ENCODE results near the gene CHSY1. TPM values are rescaled to one million over a fixed set of nuclear protein-coding genes. Genes with fewer than 3 reads are reported as not detected.

CHSY1 gene
- total RNA-seq, 4 donors from 2014 or later = 16.9 to 85.3 (median 39.4) TPM

GRCh38 chr15:101210058-101210457 is 41.8 kb downstream of the CHSY1 start:
- ATAC-seq (ENCODE audit: low FRiP score) = no peak
- no peak for TF ChIP-seq CTCF (IDR thresholded peaks at IDR 0.05)
- no peak for DNase-seq (ENCODE audit: low spot score)

GRCh38 chr15:101209285-101209845 is 42.5 kb downstream of the CHSY1 start:
- ATAC-seq (ENCODE audit: low FRiP score) (no peak), DNase-seq (ENCODE audit: low spot score) (no peak)
- no peak for TF ChIP-seq CTCF (IDR thresholded peaks at IDR 0.05)

DNA sequence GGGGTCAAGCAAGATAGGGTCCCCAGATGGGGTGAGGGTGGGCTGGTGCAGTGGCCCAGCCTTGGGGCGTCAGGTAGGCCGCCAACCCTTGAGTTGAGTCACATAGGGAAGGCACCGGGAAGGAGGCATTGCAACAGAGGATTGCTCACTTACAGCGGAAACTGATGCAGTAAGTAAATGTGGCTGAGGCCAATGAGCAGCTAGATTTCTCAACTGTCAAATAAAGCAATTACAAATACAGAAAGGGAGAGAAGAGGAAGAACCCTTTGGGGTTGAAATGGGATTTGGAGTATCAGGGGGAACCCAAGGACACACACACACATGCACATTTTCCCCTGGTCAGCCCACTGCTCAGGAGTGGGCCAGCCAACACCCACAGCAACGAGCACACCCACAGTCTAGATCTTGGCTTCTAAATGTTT is 44.0 kb downstream of the CHSY1 start:
- DNase-seq (ENCODE audit: low spot score) (no peak), ATAC-seq (ENCODE audit: low FRiP score) (no peak)
- TF ChIP-seq CTCF (IDR thresholded peaks at IDR 0.05) = no peak

- DNase-seq (ENCODE audit: low spot score) (no peak), ATAC-seq (ENCODE audit: low FRiP score) (no peak)
- TF ChIP-seq CTCF (IDR thresholded peaks at IDR 0.05) = no peak
Observed at GRCh38 chr15:101206176-101206591, 45.7 kb downstream of the CHSY1 start.

DNA sequence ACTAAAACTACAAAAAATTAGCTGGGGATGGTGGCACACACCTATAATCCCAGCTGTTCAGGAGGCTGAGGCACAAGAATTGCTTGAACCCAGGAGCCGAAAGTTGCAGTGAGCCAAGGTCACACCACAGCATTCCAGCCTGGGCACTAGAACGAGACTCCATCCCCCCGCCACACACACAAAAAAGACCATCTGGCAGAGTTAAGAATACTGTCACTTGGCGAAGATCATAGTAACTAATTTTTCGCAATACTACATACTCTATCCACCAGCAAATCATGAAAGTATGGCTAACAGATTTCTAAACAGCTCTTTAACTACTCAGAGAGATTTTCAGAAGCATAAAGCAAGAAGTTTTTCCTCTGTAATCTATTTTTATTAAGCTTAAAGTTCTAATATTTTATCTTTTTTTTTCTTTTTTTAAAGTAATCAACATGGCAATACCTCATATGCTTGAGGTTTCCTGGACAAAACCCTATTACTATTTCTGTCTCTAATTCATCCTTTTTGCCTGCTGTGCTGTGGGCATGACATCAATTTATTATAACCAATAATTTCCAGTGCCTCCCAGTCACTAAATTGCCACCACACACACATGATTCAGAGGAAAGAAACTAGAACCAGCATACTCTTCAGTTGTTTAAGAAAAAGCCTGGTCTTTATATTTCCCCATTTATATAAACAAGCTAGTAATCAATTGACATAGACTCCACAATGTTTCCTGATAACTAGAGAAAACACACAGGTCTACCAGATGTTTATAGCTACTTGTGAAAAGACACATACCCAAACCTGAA is 46.9 kb downstream of the CHSY1 start:
- no peak for TF ChIP-seq CTCF (IDR thresholded peaks at IDR 0.05)
- ATAC-seq (ENCODE audit: low FRiP score) (no peak), DNase-seq (ENCODE audit: low spot score) (no peak)

DNA sequence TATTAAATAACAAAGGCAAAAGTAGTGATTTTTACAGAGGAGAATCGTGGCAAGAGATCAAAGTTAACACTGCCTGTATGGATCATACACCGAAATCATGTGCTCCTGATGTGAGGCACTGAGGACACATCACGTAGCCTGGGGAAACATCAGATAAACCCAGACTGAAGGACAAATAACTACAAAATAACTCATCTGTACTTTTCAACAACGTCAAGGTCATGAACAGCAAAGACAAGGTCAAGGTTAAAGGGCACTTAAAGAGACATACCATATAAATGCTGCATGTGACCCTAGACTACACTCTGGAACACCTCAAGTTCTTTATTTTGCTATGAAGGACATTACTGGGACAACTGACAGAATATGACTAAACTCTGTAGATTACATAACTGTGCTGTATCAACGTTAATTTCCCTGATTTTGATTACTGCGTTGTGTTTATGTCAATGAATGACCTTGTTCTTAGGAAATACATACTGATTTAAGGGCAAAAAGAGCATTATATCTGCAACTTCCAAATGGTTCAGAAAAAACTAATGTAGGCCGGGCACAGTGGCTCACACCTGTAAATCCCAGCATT is 48.1 kb downstream of the CHSY1 start:
- DNase-seq (ENCODE audit: low spot score) (no peak), ATAC-seq (ENCODE audit: low FRiP score) (no peak)
- no peak for TF ChIP-seq CTCF (IDR thresholded peaks at IDR 0.05)

Data from omental fat pad (tissue), 4 donors.